Activated gamma-delta T cell (primary cell): Measurements from ENCODE around the gene EMSY.

Experiments
- DNase-seq: peaks from one replicate; lab custom pipeline; 2025; lab: John Stamatoyannopoulos, UW

Gene EMSY

GRCh38 chr11:76523147-76523546, 78.3 kb downstream of the EMSY start:
- no peak for DNase-seq

DNA sequence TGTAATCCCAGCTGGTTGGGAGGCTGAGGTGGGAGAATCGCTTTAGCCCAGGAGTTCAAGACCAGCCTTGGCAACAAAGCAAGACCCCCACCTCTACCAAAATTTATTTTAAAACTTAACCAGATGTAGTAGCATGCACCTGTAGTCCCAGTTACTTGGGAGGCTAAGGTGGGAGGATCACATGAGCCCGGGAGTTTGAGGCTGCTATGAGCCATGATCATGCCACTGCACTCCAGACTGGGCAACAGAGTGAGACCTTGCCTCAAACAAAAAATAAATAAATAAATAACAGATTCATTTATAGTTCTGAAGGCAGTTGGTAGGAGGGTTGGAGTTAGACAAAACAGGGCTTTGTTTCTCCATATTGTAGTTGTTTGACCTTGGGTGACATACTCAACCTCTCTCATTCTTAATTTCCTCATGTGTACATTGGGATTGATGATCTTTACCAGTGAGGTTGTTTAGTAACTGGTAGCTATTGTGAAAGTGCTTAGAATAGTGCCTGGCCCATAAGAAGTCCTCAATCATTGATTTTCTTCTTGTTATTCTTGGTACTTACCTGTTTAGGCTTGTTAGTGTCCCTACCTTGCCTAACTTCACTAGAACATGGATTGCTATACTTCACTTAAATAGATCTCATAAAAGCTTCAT, 79.1 kb downstream of the EMSY start:
- DNase-seq = no peak

GRCh38 chr11:76524461-76524860, 79.6 kb downstream of the EMSY start:
- DNase-seq = no peak

- DNase-seq = no peak
Observed at GRCh38 chr11:76524919-76525318, 80.1 kb downstream of the EMSY start.

DNA sequence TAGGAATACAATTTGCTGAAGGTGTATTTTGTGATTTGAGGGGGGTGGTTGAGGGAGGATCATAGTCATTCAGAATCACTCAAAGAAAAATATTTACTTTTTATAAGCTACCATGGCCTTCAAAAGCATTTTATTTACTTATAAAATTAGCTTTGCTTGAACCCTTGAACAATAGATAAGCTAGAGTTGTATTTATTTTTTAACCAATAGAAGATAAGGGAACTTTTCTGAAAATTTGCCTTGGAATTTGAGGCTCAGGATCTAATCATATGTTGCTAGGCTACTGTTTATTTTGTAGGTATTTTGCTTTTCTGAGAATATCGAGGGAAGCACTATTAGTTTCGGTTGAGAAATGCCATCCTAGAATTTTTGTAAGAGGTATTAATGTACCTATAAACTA, 82.1 kb downstream of the EMSY start:
- DNase-seq = no peak

DNA sequence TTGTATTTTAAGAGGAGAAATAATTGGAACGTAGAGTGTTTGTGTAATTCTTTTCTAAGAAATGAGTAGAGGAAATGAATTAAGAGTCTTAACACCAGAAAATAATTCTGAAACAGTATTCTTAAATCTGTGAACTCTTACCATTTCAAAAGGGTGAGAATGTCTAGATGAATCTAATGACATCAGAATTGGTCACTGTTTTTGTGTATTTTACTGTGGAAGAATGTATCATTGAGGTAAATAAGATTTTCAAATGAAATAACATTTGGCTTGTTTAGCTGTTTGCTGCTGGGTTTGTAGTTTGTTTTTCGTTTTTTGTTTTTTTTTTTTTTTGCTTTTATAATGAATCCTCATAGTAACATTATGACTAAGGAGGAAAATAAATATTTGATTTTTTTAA, 97.6 kb downstream of the EMSY start:
- no peak for DNase-seq

DNA sequence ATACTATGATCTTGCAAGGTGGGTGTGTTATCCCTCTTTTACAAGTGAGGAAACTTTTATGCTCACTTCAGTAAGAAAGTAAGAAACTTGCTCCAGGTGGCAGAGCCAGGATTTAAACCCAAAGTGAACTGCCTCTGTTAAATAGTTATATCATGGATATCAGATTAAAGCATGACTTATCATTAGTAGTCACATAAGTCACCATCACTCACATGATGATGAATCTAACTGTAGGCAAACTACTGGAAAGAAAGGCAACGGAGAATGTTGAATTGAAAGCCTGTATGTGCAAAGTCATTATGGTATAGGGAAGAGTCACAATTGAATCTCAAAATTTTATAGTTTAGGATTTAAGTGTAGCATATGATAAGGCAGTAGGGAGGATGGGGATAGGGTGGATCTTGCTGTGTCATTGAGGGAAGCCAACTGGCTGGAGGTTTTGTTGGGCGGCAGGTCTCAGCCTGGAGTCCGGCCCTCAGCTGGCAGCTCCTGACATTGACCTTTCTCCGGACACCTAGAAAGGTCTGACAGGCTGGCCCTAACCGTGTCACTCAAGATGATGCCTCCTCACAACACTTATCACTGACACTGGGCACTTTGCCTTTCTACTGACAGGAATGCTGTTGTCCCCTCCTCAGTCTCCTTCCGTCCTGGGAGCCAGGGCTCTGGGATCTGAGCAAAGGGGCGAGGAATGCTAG, 98.3 kb downstream of the EMSY start:
- no peak for DNase-seq

DNA sequence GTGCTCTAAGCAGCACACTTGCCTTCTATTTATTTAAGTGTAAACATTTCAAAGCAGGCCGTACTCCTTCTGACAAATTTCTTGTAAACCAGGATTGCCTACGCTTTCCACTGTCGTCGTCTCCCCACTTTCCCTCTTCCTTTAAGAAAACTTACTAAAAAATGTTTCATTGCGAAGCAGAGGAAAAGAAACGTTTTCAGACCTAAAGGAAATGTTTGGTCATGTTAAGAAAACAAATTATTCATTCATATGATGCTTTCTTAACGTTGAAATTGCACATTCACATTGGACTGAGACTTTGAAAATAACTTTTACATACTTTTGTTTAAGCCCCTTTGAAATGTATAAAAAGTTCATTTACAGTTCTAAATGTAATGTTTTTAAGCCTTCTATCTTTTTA, 106.0 kb downstream of the EMSY start:
- no peak for DNase-seq

DNA sequence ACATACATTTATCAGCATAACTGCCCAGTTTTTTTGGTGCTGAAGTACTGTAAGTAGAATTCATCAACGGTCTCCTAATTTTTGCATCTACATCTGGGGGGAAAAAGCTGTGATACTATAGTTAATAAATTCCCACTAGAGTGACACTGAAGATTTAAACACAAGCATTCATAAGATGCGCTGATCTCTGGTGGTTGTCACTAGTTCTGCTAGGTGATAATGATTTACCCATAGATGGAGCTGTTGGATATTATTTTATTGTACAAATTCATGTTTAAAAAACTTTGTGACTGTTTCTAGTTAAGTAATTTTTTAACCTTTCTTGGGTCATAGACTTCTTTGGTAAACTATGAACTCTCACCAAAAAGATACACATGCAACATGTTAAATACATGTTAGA, 106.6 kb downstream of the EMSY start:
- DNase-seq = no peak

DNA sequence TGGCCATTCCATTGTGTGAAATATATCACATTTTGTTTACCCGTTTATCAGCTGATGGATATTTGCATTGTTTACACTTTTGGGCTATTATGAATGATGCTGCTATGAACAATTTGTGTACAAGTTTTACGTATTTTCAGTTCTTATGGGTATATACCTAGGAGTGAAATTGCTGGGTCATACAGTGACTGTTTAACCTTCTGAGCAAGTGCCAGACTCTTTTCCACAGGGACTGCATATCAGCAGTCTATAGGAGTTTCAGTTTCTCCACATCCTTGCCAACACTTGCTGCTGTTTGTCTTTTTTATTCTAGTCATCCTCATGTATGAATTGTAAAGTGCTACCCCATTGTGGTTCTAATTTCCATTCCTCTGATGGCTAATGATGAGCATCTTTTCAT, 108.2 kb downstream of the EMSY start:
- DNase-seq = no peak

DNA sequence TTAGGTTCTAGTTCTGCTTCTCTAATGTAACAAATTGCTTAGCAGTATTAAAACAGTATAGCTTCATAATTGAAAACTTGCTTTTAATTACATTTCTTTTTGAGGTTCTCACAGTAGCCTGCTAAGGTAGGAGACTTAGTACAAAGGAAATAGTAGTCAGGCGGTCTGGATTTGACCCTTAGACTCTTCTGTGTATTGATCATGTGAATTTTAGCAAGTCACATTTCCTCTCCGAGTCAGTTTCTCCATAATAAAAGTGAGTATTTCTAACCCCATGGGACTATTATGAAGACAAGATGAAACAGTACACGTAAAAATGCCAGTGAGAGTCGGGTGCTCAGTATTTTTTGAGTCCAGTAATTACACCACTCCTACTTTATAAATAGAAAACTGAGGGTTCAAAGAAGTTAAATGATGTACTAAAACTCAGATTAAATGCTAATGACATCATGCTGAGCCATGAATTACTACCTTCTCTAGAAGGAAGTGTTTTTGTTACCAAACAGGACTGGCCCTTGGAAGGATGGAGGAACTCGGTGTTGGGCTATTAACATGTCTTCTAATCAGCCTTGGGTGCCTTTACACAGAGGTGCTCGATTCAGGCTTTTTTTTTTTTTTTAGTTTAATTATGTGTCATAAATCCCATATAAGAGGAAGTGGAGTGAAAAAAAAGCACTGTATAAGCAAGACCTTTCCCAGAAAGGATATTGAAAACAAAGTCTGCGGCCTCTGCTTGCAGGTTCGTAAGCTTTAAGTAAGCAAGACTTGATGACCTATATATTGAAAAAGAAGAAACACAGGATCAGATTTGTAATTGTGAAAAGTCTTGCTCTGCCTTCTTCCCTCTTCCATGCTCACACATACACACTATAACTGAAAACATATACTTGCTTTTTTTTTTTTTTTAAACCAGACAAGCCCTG, 109.0 kb downstream of the EMSY start:
- no peak for DNase-seq

- DNase-seq = no peak
Observed at GRCh38 chr11:76554767-76555166, 109.9 kb downstream of the EMSY start.

- DNase-seq = no peak
Observed at GRCh38 chr11:76557466-76557865, 112.6 kb downstream of the EMSY start.

DNA sequence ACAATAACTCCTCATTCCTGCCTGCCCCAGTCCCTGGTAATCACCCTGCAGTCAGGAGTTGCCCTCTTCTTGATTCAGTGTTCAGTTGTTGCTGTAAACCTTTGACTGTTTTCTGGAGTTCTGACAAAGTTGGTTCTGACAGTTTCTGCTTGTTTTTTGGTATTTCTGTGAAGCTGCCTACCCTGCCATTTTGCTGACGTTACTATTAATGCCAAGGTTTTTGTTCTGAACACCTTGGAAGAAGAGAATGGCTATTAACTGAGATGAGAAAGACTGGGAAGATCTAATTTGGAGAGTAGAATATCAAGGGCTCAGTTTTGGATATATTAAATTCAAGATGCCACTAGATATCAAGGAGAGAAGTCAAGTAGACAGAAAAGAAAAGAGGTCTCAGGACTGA, 113.7 kb downstream of the EMSY start:
- no peak for DNase-seq

- DNase-seq = no peak
Observed at GRCh38 chr11:76558891-76559290, 114.1 kb downstream of the EMSY start.

DNA sequence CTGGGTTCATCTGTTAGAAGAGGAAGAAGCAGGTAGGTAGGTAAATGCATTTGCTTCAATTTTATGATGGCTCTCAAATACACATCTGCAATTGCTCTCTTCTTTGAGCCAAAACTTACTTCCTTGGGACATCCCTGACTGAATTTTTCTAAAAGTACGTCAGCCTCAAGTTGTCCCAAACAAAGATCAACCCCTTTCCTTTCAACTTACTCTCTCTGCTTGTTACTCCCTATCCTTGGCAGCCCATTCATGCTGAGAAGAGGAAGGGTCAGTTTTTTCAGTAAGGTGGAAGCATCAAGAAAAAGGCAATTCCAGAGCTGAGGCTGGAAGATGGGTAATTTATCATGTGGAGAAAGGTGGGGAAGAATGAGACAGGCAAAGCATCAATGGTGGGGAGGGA, 114.5 kb downstream of the EMSY start:
- DNase-seq = no peak

DNA sequence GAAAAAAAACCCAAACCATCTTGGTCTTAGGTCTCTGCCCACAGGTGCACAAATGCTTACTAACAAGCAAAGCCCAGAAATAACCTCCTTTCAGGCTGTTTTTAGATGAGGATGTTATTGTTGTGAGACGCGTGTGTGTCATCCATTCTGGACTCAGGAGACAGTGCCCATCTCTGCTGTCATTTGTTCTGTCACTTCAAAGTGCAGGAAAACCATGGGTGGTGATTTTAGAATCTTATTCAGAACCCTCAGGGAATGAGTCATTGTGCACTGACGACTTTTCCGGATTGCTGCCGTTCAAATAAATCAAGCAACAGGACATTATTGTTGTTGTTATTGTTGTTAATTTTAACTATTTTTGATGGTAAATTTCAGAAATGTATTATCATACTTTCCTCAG, 115.4 kb downstream of the EMSY start:
- DNase-seq = no peak

- DNase-seq = no peak
Observed at GRCh38 chr11:76561245-76561644, 116.4 kb downstream of the EMSY start.

DNA sequence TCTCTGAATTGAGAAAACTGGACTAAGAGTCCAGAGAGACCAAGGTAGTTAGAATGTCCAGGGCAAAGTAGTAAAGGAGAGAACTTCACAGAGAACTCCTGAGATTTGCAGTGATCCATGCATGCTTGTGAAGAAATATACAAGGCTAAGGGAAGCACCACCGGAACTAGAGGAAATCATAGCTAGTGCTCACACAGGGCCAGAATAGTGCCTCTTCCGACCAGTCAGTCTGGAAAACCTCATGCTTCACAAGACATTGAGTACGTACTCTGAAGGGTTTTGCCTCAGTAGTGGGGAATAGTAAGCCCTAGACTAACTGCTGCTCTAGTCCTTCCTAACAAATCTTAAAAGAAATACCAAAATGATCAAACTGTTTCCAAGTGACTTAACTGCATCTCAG, 117.7 kb downstream of the EMSY start:
- DNase-seq = no peak

DNA sequence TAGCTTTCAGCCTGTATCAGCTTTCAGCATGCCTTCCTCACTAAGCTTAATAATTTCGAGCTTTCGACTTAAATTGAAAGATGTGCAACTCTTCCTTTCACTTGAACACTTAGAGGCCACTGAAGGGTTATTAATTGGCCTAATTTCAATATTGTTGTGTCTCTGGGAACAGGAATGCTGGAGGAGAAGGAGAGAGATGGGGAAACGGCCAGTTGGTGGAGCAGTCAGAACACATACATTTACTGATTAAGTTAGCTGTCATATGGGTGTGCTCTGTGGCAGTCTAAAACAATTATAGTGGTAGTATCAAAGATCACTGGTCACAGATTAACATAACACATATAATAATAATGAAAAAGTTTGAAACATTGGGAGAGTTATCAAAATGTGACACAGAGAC, 119.5 kb downstream of the EMSY start:
- no peak for DNase-seq

DNA sequence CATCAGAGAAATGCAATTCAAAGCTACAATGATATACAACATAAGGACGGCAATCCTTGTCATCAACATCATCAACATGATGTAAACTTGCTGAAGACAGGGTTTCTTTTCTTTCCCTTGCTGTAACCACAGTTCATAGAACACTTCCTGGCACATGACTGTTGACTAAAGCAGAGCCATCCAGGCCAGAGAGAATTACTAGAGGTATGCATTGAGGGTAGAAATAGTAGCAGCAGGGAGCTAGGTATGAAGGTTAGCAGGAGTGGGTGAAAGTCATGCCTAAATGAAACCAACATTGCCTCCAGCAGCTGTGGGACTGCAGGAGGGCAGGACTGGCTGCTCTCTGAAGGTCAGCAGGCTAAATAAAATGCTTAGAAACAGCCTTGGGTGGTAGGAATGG, 122.0 kb downstream of the EMSY start:
- no peak for DNase-seq

- DNase-seq = no peak
Observed at GRCh38 chr11:76567261-76567660, 122.4 kb downstream of the EMSY start.

- no peak for DNase-seq
Observed at GRCh38 chr11:76568139-76568538, 123.3 kb downstream of the EMSY start.
